ENCODE measurements around the gene CENPP. TPM values are rescaled to one million over a fixed set of nuclear protein-coding genes. Genes with fewer than 3 reads are reported as not detected.

Gene CENPP
- total RNA-seq, 1 experiment from 2014 or later = 5.8 TPM

DNA sequence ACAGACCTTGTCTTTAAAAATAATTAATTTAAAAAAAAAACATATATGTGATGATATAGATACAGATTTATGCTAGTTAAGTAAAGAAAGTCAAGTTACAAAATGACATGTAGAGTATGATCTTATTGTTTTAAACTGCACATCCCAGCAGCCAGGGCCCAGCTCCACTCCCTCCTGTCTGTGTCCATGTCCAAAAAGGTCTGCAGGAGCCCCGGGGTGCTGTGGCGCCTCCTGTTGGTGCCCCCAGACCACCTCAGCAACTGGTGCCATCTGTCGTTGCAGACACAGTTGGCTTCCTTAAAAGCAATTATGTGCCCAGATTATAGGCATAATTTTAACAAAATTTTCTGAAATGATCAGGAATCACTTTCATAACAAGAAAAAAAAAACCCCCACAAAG lies 310.9 kb downstream of the CENPP start:
- DNase-seq (ENCODE audit: low spot score) = no peak

GRCh38 chr9:92637326-92637725 lies 311.6 kb downstream of the CENPP start:
- no peak for DNase-seq (ENCODE audit: low spot score)

- no peak for DNase-seq (ENCODE audit: low spot score)
Measured at GRCh38 chr9:92637886-92638620, 312.3 kb downstream of the CENPP start.

- no peak for DNase-seq (ENCODE audit: low spot score)
Measured at GRCh38 chr9:92638621-92639101, 312.9 kb downstream of the CENPP start.

- DNase-seq (ENCODE audit: low spot score) = no peak
Measured at GRCh38 chr9:92639124-92639523, 313.4 kb downstream of the CENPP start.

DNA sequence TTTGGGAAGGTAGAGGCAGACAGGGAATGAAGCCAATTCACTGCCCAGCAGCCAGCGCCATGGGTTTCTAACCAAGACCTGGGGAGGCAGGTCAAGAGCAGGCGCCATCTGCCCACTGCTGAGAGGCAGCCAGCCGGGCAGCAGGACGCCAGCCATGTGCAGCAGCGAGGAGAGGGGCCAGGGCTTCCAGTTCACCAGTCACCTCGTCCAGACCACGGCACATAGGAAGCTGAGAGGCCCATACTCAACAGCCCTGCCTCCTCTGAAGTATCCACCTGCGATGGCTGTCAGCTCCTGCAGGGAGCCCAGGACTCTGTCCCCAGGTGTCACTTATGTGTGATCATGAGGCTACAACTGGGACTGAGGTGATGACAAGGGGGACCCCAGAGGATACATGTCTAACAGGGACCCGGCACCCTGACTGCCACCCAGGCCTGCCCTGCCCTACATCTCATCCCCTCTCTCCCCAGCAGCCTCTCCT lies 314.1 kb downstream of the CENPP start:
- no peak for DNase-seq (ENCODE audit: low spot score)

DNA sequence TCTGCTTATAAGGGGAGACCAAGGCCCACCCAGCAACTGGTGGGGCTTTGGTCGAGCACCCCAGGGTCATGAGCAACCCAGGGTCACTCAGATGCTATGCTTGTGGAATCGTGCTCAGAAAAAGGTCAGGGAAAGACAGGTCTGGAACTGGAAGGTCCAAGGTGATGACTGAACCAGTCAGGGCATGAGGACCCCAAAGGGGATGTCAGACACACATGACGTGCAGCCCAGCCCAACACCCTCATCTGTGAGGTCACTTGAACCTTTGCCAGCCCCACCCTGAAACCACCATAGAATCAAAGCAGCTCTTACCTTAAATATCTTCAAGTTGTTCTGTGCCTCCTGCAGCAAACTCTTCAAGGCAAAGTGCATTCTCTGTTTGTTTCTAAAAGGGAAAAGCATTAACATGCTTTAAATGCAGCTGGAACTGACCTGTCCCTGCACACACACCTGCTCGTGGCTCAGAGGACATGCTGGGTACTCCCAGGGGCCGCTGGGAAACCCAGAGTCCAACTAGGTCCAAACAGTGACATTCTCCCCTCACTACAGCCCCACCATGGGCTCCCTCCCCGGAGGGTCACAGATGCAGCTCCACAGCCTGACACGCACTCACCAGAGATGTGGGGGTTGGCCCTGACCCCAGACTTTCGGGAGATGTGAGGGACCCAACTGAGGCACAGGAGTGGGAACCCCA lies 314.8 kb downstream of the CENPP start:
- DNase-seq (ENCODE audit: low spot score) = no peak

DNA sequence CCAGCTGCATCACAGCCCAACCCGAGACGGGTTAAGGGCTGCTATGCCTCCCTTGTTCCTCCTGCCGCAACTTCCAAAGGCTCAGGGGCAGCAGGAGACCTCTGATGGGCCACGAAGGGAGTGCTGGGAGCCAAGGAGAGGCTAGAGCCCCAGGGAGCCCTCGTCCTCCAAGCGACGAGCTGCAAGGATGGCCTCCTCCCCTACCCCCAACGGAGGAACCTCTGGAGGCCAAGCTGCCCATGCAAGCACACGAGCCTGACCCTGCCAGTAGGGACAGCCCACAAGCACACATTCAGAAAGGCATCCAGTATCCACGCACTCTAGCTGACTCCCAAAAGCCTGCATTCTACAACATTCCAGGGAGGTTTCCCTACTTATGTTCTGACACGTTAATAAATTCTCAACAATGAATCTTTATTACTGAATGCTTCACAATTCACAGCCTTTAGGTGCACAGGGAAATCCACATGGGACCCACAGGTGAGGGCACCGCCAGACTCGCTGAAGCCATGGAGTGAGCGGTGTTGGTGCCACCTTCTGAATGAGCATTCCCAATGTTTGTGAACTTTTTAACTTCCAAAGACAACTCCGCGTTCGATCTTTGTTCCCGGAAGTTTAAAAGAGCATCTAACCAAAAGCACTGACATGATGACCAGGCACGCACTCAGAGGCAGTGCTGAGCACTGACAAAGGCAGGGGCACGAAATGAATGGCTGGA lies 315.5 kb downstream of the CENPP start:
- DNase-seq (ENCODE audit: low spot score) = no peak

GRCh38 chr9:92642041-92642451 lies 316.3 kb downstream of the CENPP start:
- DNase-seq (ENCODE audit: low spot score) = no peak

DNA sequence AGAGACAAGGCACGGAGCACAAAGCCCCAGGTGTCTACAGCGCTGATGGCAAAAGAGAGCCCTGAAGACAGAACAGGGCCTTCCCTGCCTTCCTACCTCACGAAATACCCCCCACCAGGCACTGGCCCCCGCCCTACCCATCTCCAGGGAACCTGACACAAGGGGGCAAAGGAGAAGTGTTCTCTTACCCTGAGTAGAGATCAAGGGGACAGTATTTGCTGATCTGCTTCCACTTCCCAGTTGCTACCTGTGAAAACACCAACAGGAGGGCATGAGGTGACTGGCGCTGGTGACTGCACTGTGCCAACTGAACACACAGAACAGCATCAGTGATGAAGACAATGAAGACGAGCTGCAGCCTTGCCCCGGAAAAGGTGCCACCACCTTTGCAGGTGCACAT lies 316.8 kb downstream of the CENPP start:
- no peak for DNase-seq (ENCODE audit: low spot score)

DNA sequence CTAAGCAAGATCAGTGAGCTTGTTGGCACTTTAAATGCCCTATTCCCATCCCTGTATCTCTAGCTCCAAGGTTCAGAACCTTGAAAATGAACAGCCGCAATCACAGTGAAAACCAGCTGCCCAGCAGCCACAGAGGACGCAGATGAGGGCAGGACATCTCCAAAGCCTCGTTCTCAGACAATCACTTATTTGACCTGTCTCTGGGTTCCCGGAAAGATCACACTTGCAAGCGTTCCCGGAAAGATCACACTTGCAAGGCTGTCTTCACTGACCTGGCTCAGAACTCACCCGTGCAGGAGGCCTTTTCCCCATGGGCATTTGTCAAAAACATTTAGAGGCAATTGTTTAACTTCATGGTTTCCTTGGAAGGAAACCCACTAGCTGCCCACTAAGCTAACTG lies 318.5 kb downstream of the CENPP start:
- no peak for DNase-seq (ENCODE audit: low spot score)

- DNase-seq (ENCODE audit: low spot score) = no peak
Measured at GRCh38 chr9:92645041-92645440, 319.3 kb downstream of the CENPP start.

DNA sequence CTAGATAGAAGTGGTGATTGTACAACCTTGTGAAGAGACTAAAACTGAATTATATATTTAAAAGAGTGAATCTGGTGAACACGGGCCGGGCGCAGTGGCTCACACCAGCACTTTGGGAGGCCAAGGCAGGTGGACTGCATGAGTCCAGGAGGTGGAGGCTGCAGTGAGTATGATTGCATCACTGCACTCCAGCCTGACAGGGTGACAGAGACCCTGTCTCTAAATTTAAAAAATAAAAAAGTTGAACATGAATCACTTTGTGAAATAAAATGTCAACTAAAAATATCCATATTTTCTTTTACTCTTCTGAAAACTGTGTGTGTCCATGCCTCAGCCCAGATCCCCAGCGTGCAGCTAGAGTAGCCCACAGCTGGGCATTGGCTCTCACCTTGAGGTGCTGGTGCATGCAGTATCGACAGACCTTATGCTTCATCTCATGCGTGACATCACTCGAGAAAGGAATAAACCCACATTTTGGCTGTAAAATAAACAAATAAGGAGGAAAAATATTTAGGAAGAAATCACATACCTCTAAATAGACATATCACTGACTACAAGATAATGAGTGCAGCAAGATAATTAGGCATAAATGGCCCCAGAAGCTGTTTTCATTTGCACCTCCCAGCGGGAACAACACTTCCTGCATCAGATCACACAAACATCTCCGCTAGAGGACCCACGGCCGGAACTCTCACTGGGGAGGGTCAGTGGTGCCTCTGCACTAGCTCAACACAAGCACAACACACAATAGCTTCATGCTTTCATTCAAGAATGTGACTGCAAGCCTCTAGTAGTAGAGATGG lies 322.1 kb downstream of the CENPP start:
- no peak for DNase-seq (ENCODE audit: low spot score)

DNA sequence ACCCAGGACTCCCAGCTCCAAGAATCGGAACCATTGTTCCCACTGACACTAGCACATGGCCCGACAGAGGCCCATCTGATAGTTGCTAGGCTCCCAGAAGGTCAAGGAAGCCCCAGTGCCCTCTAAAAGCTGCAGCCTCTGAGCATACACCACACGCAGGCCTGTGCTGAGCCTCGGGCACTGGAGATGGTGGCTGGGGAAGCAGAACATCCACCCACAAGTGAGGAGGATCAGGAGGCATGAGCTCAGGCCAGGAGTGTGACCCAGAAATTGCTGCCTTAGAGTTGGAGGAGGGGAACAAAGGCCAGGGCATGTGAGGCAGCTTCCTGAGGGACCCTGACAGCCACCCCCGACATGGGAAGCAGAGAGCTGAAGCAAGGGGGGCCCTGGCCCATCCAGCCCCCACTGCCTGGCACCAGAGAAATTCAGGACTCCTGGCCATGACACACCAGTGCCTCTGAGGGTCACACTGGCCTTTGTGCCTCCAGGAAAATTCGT lies 322.8 kb downstream of the CENPP start:
- DNase-seq (ENCODE audit: low spot score) = no peak

GRCh38 chr9:92649007-92649406 lies 323.3 kb downstream of the CENPP start:
- DNase-seq (ENCODE audit: low spot score) = no peak

DNA sequence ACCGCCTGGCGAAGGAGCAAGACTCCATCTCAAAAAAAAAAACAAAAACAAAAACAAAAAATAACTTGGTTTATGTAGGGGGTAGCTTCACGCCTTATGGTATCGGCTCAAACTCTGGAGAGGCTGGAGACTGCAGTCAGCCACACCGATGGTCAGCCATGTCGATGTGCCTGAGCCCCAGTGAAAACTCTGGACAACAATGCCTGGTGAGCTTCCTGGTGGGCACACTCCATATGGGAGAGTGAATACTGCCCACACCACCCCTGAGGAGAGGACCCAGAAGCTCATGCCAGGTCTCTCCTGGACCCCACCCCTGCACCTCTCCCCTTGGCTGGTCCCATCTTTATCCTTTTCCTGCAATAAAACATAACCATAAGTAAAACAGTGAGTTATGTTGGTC lies 324.5 kb downstream of the CENPP start:
- no peak for DNase-seq (ENCODE audit: low spot score)

DNA sequence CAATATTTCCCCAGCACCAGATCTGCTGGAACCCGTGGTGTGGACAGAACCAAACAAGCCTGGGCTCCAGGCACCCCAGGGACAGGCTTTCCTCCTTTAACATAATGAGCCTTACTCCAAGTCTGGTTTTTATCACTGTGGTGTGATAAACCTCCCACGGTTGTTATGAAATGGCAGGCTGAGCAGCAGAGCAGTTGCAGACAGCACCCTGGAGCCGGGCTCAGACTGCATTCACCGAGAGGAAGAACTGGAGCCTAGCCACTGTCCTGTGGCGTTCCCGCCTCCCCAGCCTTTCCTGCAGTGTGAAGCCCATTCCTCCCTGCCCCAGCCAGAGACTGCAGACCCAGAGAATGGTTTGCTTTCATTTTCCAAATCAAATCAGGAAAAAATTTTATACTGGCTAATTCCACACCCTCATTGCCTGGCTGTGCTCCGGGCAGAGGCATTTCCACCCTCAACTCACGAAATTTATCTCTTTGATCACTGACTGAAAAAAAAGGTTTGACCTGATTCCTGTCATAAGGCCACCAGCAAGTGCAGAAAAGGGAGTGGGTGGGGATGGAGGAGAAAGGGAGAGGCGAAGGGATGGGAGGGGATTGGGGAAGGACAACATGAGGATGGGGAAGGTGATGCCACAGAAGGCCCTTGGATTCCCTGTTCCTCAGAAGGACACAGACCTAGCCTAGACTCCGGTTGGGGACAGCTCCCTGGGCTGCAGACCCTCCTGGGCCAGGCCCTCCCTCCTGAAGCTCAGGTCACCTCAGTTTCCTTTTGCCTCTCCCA lies 325.3 kb downstream of the CENPP start:
- DNase-seq (ENCODE audit: low spot score) = no peak

GRCh38 chr9:92652461-92652860 lies 326.7 kb downstream of the CENPP start:
- no peak for DNase-seq (ENCODE audit: low spot score)

- DNase-seq (ENCODE audit: low spot score) = no peak
Measured at GRCh38 chr9:92654481-92655301, 328.9 kb downstream of the CENPP start.

- no peak for DNase-seq (ENCODE audit: low spot score)
Measured at GRCh38 chr9:92655366-92655765, 329.6 kb downstream of the CENPP start.
